GM23338 (cell line): ENCODE measurements around the gene SLC13A3. TPM values are rescaled to one million over a fixed set of nuclear protein-coding genes. Genes with fewer than 3 reads are reported as not detected.
A peak's percentile ranks its signal among the peaks of the same experiment; 100 is the strongest.

Experiments
- ATAC-seq: fragments of 200-7000 bp; cut with Tn5 transposase; 3 replicates; pipeline ENCODE4 v1.9.1; 2020
- DNase-seq: peaks from one replicate; pipeline ENCODE4 v3.0.0-alpha.2; 2015; ENCODE audit warnings: low spot score
- H2AFZ ChIP-seq: fragments of 200-600 bp; sonication (generic); 2 replicates; pipeline ENCODE4 v1.8.0; 2016; ENCODE audit warnings: antibody characterized with exemption, mild to moderate bottlenecking, moderate library complexity
- H3F3A ChIP-seq: fragments of 200-600 bp; sonication (generic); replicated peaks from 2 replicates; pipeline ENCODE4 v1.8.0; 2017; ENCODE audit warnings: antibody characterized with exemption, mixed run types, low read depth
- H3K27ac ChIP-seq: fragments of 200-600 bp; sonication (generic); 2 replicates; pipeline ENCODE4 v1.6.1; 2016; ENCODE audit warnings: low read depth
- H3K27me3 ChIP-seq: fragments of 200-600 bp; sonication (generic); 2 replicates; pipeline ENCODE4 v1.8.0; 2016; ENCODE audit warnings: mild to moderate bottlenecking, mixed run types, moderate library complexity; ENCODE audit not compliant: insufficient read depth
- H3K36me3 ChIP-seq: fragments of 200-600 bp; sonication (generic); 2 replicates; pipeline ENCODE4 v1.8.0; 2016; ENCODE audit warnings: mild to moderate bottlenecking; ENCODE audit not compliant: insufficient read depth
- H3K4me1 ChIP-seq: fragments of 200-600 bp; sonication (generic); 2 replicates; pipeline ENCODE4 v1.8.0; 2016; ENCODE audit warnings: mild to moderate bottlenecking, moderate library complexity; ENCODE audit not compliant: insufficient read depth
- H3K4me2 ChIP-seq: fragments of 200-600 bp; sonication (generic); 2 replicates; pipeline ENCODE4 v1.7.1; 2017; ENCODE audit warnings: mixed run types
- H3K4me3 ChIP-seq: fragments of 200-600 bp; sonication (generic); 2 replicates; pipeline ENCODE4 v1.6.1; 2016; ENCODE audit warnings: mixed run types
- H3K79me2 ChIP-seq: fragments of 200-600 bp; sonication (generic); replicated peaks from 2 replicates; pipeline ENCODE4 v1.8.0; 2017; ENCODE audit warnings: mild to moderate bottlenecking; ENCODE audit not compliant: insufficient read depth
- H3K9me2 ChIP-seq: fragments of 200-600 bp; sonication (generic); 2 replicates; pipeline ENCODE4 v1.8.0; 2017; ENCODE audit not compliant: insufficient read depth
- H4K20me1 ChIP-seq: fragments of 200-600 bp; sonication (generic); replicated peaks from 2 replicates; pipeline ENCODE4 v1.8.0; 2017; ENCODE audit warnings: mild to moderate bottlenecking; ENCODE audit not compliant: insufficient read depth
- H3K27ac Mint-ChIP-seq: 2 replicates; pipeline ENCODE4 v1.8.0; 2020; ENCODE audit warnings: inconsistent platforms, mild to moderate bottlenecking, moderate library complexity, mixed read lengths
- H3K27me3 Mint-ChIP-seq: 3 replicates; pipeline ENCODE4 v1.8.0; 2022; ENCODE audit warnings: low read depth, mild to moderate bottlenecking, moderate library complexity, mixed read lengths, inconsistent platforms; ENCODE audit not compliant: insufficient read depth, poor library complexity
- H3K36me3 Mint-ChIP-seq: 3 replicates; pipeline ENCODE4 v1.8.0; 2021; ENCODE audit warnings: low read depth, mild to moderate bottlenecking, inconsistent platforms, moderate library complexity, mixed read lengths
- H3K4me1 Mint-ChIP-seq: 3 replicates; pipeline ENCODE4 v1.8.0; 2020; ENCODE audit warnings: mild to moderate bottlenecking, inconsistent platforms, mixed read lengths
- H3K4me3 Mint-ChIP-seq: 3 replicates; pipeline ENCODE4 v1.8.0; 2021; ENCODE audit warnings: moderate library complexity, mild to moderate bottlenecking, inconsistent platforms, mixed read lengths
- H3K9me3 Mint-ChIP-seq: 3 replicates; pipeline ENCODE4 v1.8.0; 2020; ENCODE audit warnings: moderate library complexity, mild to moderate bottlenecking, inconsistent platforms, mixed read lengths
- CTCF ChIP-seq, 2 experiments: fragments of 200-600 bp in 1 of 2; sonication (generic) in 1 of 2; conservative IDR thresholded peaks; 2 replicates each; pipeline versions ENCODE4 v1.5.1 to v1.6.1; 2016 to 2017; ENCODE audit warnings: antibody characterized with exemption in 2 of 2, low read depth in 2 of 2, mild to moderate bottlenecking in 2 of 2, moderate library complexity in 1 of 2
- ETS1 ChIP-seq: IDR thresholded peaks from 2 replicates; pipeline ENCODE4 v1.6.1; 2016; ENCODE audit warnings: antibody characterized with exemption
- EZH2 ChIP-seq: fragments of 200-600 bp; sonication (generic); IDR thresholded peaks from one replicate; pipeline ENCODE4 v1.8.0; 2017; ENCODE audit warnings: antibody characterized with exemption, mild to moderate bottlenecking, low read depth; ENCODE audit not compliant: unreplicated experiment
- EZH2phosphoT487 ChIP-seq: fragments of 200-600 bp; sonication (generic); IDR thresholded peaks from one replicate; pipeline ENCODE4 v1.8.1; 2018; ENCODE audit warnings: antibody characterized with exemption; ENCODE audit not compliant: unreplicated experiment
- JUNB ChIP-seq: IDR thresholded peaks from one replicate; pipeline ENCODE4 v1.6.1; 2016; ENCODE audit warnings: antibody characterized with exemption; ENCODE audit not compliant: unreplicated experiment
- NANOG ChIP-seq: IDR thresholded peaks from 2 replicates; pipeline ENCODE4 v1.6.1; 2016; ENCODE audit warnings: antibody characterized with exemption, borderline replicate concordance
- STAT1 ChIP-seq: IDR thresholded peaks from one replicate; pipeline ENCODE4 v1.6.1; 2016; ENCODE audit warnings: antibody characterized with exemption; ENCODE audit not compliant: unreplicated experiment
- ZNF114 ChIP-seq: fragments of 250-450 bp; sonication (Bioruptor Pico); IDR thresholded peaks from 2 replicates; pipeline ENCODE4 v1.5.0; 2020; ENCODE audit warnings: mild to moderate bottlenecking, moderate library complexity
- ZNF331 ChIP-seq: fragments of 250-450 bp; sonication (Bioruptor Pico); IDR thresholded peaks from 2 replicates; pipeline ENCODE4 v1.5.0; 2020; ENCODE audit warnings: low read depth, mild to moderate bottlenecking, moderate library complexity
- ZNF462 ChIP-seq: fragments of 250-450 bp; sonication (Bioruptor Pico); IDR thresholded peaks from 2 replicates; pipeline ENCODE4 v1.5.0; 2020; ENCODE audit warnings: mild to moderate bottlenecking, moderate library complexity
- long read RNA-seq: library from polyadenylated mRNA; unstranded; transcript quantifications from one replicate; pipeline ENCODE4 v2.0.0, GENCODE V29; 2020; ENCODE audit not compliant: unreplicated experiment
- polyA plus RNA-seq: library from polyadenylated mRNA; unstranded; fragments of >200 nt; fragmentation: Nextera tagmentation; extraction: Ambion mirVana; gene quantifications from 2 replicates; pipeline ENCODE4 v1.2.1, GENCODE V29; 2016
- total RNA-seq: library from RNA; depleted of rRNA; stranded (reverse); fragments of >200 nt; shearing (Covaris generic); gene quantifications from 2 replicates; pipeline ENCODE4 v1.2.3, GENCODE V29; 2014; rRNA removed

Gene SLC13A3
- 8.6 and 9.3 TPM in 2 replicates for total RNA-seq
- 7.2 and 9.1 TPM in 2 replicates for polyA plus RNA-seq
- long read RNA-seq, partial matches to known transcripts: 1 of 3 reads
- long read RNA-seq, other reads (novel, unspliced or antisense): 2 of 3 reads

- H3F3A ChIP-seq: no peaks in the 10 kb centered on the region
- H3K27me3 ChIP-seq: peaks cover 28% of the 10 kb centered on the region
- ATAC-seq: peak; percentile 97
- TF ChIP-seq NANOG: no peak
- no peak for TF ChIP-seq ETS1
- no peak for TF ChIP-seq EZH2
- no peak for TF ChIP-seq EZH2phosphoT487
- no peak for TF ChIP-seq ZNF114 (CRISPR knock-in tag)
- TF ChIP-seq JUNB: no peak
- no peak for TF ChIP-seq ZNF331 (CRISPR knock-in tag)
- TF ChIP-seq ZNF462 (CRISPR knock-in tag): no peak
- no peak for TF ChIP-seq CTCF (conservative IDR thresholded peaks at IDR 0.05; ENCODE audit: low read depth in 2 of 2)
- no peak for TF ChIP-seq STAT1
- no peaks in the 10 kb centered on the region for H3K36me3 ChIP-seq
- H2AFZ ChIP-seq: peak within 1 kb of the TSS; percentile 94
- no peaks in the 10 kb centered on the region for H3K9me2 ChIP-seq
- H4K20me1 ChIP-seq: no peaks in the 10 kb centered on the region; the same call in 1 of the 2 replicates
- peak within 1 kb of the TSS; percentile 69 for H3K4me3 Mint-ChIP-seq
- peak within 1 kb of the TSS; percentile 76 for H3K4me2 ChIP-seq
- peak within 1 kb of the TSS; percentile 54 for H3K4me3 ChIP-seq
- H3K27me3 Mint-ChIP-seq: peaks cover 13% of the 10 kb centered on the region
- no peak within 1 kb of the TSS for H3K27ac Mint-ChIP-seq
- no peak within 1 kb of the TSS for H3K27ac ChIP-seq
- H3K36me3 Mint-ChIP-seq: no peaks in the 10 kb centered on the region
- H3K4me1 ChIP-seq: no peaks in the 10 kb centered on the region
- peak; percentile 82 for DNase-seq
- peaks cover 3% of the 10 kb centered on the region; the same call in 1 of the 3 replicates for H3K9me3 Mint-ChIP-seq
- no peaks in the 10 kb centered on the region for H3K79me2 ChIP-seq
- H3K4me1 Mint-ChIP-seq: peaks cover 10% of the 10 kb centered on the region
These were observed at the start of gene SLC13A3 for GRCh38 chr20:46651091-46651962. TSS of gene SLC13A3 (minus strand) at chr20:46651459. CDS start at chr20:46651421, 38 bp downstream.
